T-helper 17 cell (primary cell): ENCODE data around the gene ROBO3. TPM values are rescaled to one million over a fixed set of nuclear protein-coding genes. Genes with fewer than 3 reads are reported as not detected.

Experiments used
- ATAC-seq: fragments of 150-1000 bp; cut with Tn5 transposase; 2 replicates; pipeline ENCODE4 v1.10.0; 2021; ENCODE audit warnings: mild to moderate bottlenecking, moderate library complexity
- DNase-seq, 3 donors: peaks; one replicate each; pipeline versions ENCODE4 v3.0.0 to v3.0.0-alpha.2; 2020 to 2021
- H3K9me3 ChIP-seq: one replicate; pipeline ENCODE4 v1.7.0; 2013; ENCODE audit warnings: low read length, mild to moderate bottlenecking; ENCODE audit not compliant: control insufficient read depth, poor library complexity, severe bottlenecking
- H3K27ac Mint-ChIP-seq: one replicate; pipeline ENCODE4 v1.8.0; 2022; ENCODE audit warnings: mild to moderate bottlenecking, moderate library complexity, mixed read lengths
- H3K27me3 Mint-ChIP-seq: one replicate; pipeline ENCODE4 v1.8.0; 2022; ENCODE audit warnings: mixed read lengths
- H3K36me3 Mint-ChIP-seq: one replicate; pipeline ENCODE4 v1.8.0; 2022; ENCODE audit warnings: low read depth, mixed read lengths
- H3K4me1 Mint-ChIP-seq: one replicate; pipeline ENCODE4 v1.8.0; 2022; ENCODE audit warnings: mild to moderate bottlenecking, mixed read lengths
- H3K4me3 Mint-ChIP-seq: one replicate; pipeline ENCODE4 v1.8.0; 2022; ENCODE audit warnings: mild to moderate bottlenecking, moderate library complexity, mixed read lengths
- total RNA-seq, 4 donors: library from RNA in 2 of 4; stranded (reverse) in 2 of 4; gene quantifications; one replicate each; pipeline ENCODE4 v1.2.3 and lab custom pipeline; 2022 to 2026

The ROBO3 gene
- total RNA-seq, 2 donors from 2014 or later: 17.5 to 18.0 TPM

GRCh38 chr11:124882339-124883071 lies 17.3 kb downstream of the ROBO3 start:
- H3K27me3 Mint-ChIP-seq: peaks cover 27% of the 10 kb centered on the region
- ATAC-seq: no peak
- no peak overlapping the region for H3K27ac Mint-ChIP-seq
- H3K36me3 Mint-ChIP-seq: no peaks in the 10 kb centered on the region
- H3K4me1 Mint-ChIP-seq: peaks cover 9% of the 10 kb centered on the region
- no peak overlapping the region for H3K4me3 Mint-ChIP-seq
- DNase-seq: no peak
- no peaks in the 10 kb centered on the region for H3K9me3 ChIP-seq

GRCh38 chr11:124884340-124884739 lies 19.1 kb downstream of the ROBO3 start:
- ATAC-seq (no peak), DNase-seq (no peak)
- H3K4me3 Mint-ChIP-seq: no peak overlapping the region
- no peak overlapping the region for H3K27ac Mint-ChIP-seq
- H3K36me3 Mint-ChIP-seq: peaks cover 4% of the 10 kb centered on the region
- peaks cover 4% of the 10 kb centered on the region for H3K4me1 Mint-ChIP-seq
- H3K9me3 ChIP-seq: no peaks in the 10 kb centered on the region
- H3K27me3 Mint-ChIP-seq: peaks cover 37% of the 10 kb centered on the region

- H3K4me1 Mint-ChIP-seq: peaks cover 4% of the 10 kb centered on the region
- no peak overlapping the region for H3K4me3 Mint-ChIP-seq
- ATAC-seq (no peak), DNase-seq (no peak)
- no peaks in the 10 kb centered on the region for H3K9me3 ChIP-seq
- peaks cover 4% of the 10 kb centered on the region for H3K36me3 Mint-ChIP-seq
- H3K27me3 Mint-ChIP-seq: peaks cover 37% of the 10 kb centered on the region
- no peak overlapping the region for H3K27ac Mint-ChIP-seq
Measured at GRCh38 chr11:124884869-124885479, 19.7 kb downstream of the ROBO3 start.

- no peak overlapping the region for H3K27ac Mint-ChIP-seq
- no peak overlapping the region for H3K4me3 Mint-ChIP-seq
- H3K9me3 ChIP-seq: no peaks in the 10 kb centered on the region
- ATAC-seq (no peak), DNase-seq (no peak)
- H3K36me3 Mint-ChIP-seq: peaks cover 4% of the 10 kb centered on the region
- H3K27me3 Mint-ChIP-seq: peaks cover 42% of the 10 kb centered on the region
- peaks cover 2% of the 10 kb centered on the region for H3K4me1 Mint-ChIP-seq
Measured at GRCh38 chr11:124886476-124886875, 21.2 kb downstream of the ROBO3 start.

- peaks cover 4% of the 10 kb centered on the region for H3K36me3 Mint-ChIP-seq
- H3K9me3 ChIP-seq: no peaks in the 10 kb centered on the region
- no peak for ATAC-seq
- DNase-seq: no peak
- H3K4me1 Mint-ChIP-seq: peaks cover 2% of the 10 kb centered on the region
- H3K27me3 Mint-ChIP-seq: peaks cover 42% of the 10 kb centered on the region
- no peak overlapping the region for H3K27ac Mint-ChIP-seq
- no peak overlapping the region for H3K4me3 Mint-ChIP-seq
Measured at GRCh38 chr11:124886978-124887666, 21.9 kb downstream of the ROBO3 start.

GRCh38 chr11:124887667-124888013 lies 22.4 kb downstream of the ROBO3 start:
- ATAC-seq: no peak
- H3K4me3 Mint-ChIP-seq: no peak overlapping the region
- H3K36me3 Mint-ChIP-seq: peaks cover 4% of the 10 kb centered on the region
- no peaks in the 10 kb centered on the region for H3K9me3 ChIP-seq
- DNase-seq: no peak
- no peak overlapping the region for H3K27ac Mint-ChIP-seq
- H3K27me3 Mint-ChIP-seq: peaks cover 47% of the 10 kb centered on the region
- H3K4me1 Mint-ChIP-seq: peaks cover 2% of the 10 kb centered on the region

- Mint-ChIP-seq H3K27ac (no peak overlapping the region), H3K27me3 (peaks cover 53% of the 10 kb centered on the region), H3K4me1 (peaks cover 2% of the 10 kb centered on the region), H3K36me3 (peaks cover 4% of the 10 kb centered on the region), H3K4me3 (no peak overlapping the region)
- no peak for ATAC-seq
- H3K9me3 ChIP-seq: no peaks in the 10 kb centered on the region
- DNase-seq: no peak
Measured at GRCh38 chr11:124889191-124890091, 24.2 kb downstream of the ROBO3 start.

GRCh38 chr11:124890151-124890550 lies 24.9 kb downstream of the ROBO3 start:
- DNase-seq: no peak
- Mint-ChIP-seq H3K4me3 (no peak overlapping the region), H3K4me1 (peaks cover 2% of the 10 kb centered on the region), H3K27ac (no peak overlapping the region), H3K36me3 (peaks cover 4% of the 10 kb centered on the region), H3K27me3 (peaks cover 50% of the 10 kb centered on the region)
- no peak for ATAC-seq
- no peaks in the 10 kb centered on the region for H3K9me3 ChIP-seq

- no peak for ATAC-seq
- H3K9me3 ChIP-seq: no peaks in the 10 kb centered on the region
- Mint-ChIP-seq H3K36me3 (peaks cover 4% of the 10 kb centered on the region), H3K4me1 (peaks cover 2% of the 10 kb centered on the region), H3K27ac (no peak overlapping the region), H3K27me3 (peaks cover 44% of the 10 kb centered on the region), H3K4me3 (no peak overlapping the region)
- no peak for DNase-seq
Measured at GRCh38 chr11:124890683-124891372, 25.6 kb downstream of the ROBO3 start.

GRCh38 chr11:124891373-124891861 lies 26.2 kb downstream of the ROBO3 start:
- H3K4me3 Mint-ChIP-seq: no peak overlapping the region
- H3K27me3 Mint-ChIP-seq: peaks cover 38% of the 10 kb centered on the region
- no peak overlapping the region for H3K27ac Mint-ChIP-seq
- no peak for ATAC-seq
- no peaks in the 10 kb centered on the region for H3K9me3 ChIP-seq
- peaks cover 4% of the 10 kb centered on the region for H3K36me3 Mint-ChIP-seq
- peaks cover 2% of the 10 kb centered on the region for H3K4me1 Mint-ChIP-seq
- no peak for DNase-seq

- Mint-ChIP-seq H3K27ac (peak overlapping the region; percentile 39), H3K36me3 (peaks cover 4% of the 10 kb centered on the region), H3K4me3 (no peak overlapping the region), H3K27me3 (peaks cover 32% of the 10 kb centered on the region), H3K4me1 (peaks cover 2% of the 10 kb centered on the region)
- ATAC-seq: no peak
- no peak for DNase-seq
- H3K9me3 ChIP-seq: no peaks in the 10 kb centered on the region
Measured at GRCh38 chr11:124892146-124892545, 26.9 kb downstream of the ROBO3 start.

- peak overlapping the region; percentile 39 for H3K27ac Mint-ChIP-seq
- H3K4me3 Mint-ChIP-seq: no peak overlapping the region
- ATAC-seq (no peak), DNase-seq (no peak)
- H3K4me1 Mint-ChIP-seq: peaks cover 6% of the 10 kb centered on the region
- H3K9me3 ChIP-seq: no peaks in the 10 kb centered on the region
- H3K36me3 Mint-ChIP-seq: peaks cover 6% of the 10 kb centered on the region
- peaks cover 38% of the 10 kb centered on the region for H3K27me3 Mint-ChIP-seq
Measured at GRCh38 chr11:124892750-124893454, 27.7 kb downstream of the ROBO3 start.
